Right ventricle myocardium superior (tissue), 1 donor: ENCODE measurements around the gene HYAL1. TPM values are rescaled to one million over a fixed set of nuclear protein-coding genes. Genes with fewer than 3 reads are reported as not detected.

ENCODE experiments used
- ATAC-seq: fragments of 200-7000 bp; cut with Tn5 transposase; one replicate; pipeline ENCODE4 v1.9.1; 2020; ENCODE audit warnings: mild to moderate bottlenecking; ENCODE audit not compliant: poor library complexity
- DNase-seq: peaks from one replicate; pipeline ENCODE4 v3.0.0-alpha.2; 2020
- intact Hi-C: fragments of 100-400 bp; cut with DNase I; formaldehyde crosslinking; loops from one replicate; pipeline ENCODE4 v1.11.2; 2022
- total RNA-seq: library from RNA; stranded (reverse); fragmentation: NEBNext Ultra II Directional; extraction: Animal tissue kit (Norgen Biotek cat#: 25700); gene quantifications from one replicate; pipeline ENCODE4 v1.2.1, GENCODE V29; 2021
- donor health status: DM: no; HTN: yes; CAD: no; lungs with severe emphysema.

The HYAL1 gene
- total RNA-seq, 1 donor from 2014 or later = 66.5 TPM

DNA sequence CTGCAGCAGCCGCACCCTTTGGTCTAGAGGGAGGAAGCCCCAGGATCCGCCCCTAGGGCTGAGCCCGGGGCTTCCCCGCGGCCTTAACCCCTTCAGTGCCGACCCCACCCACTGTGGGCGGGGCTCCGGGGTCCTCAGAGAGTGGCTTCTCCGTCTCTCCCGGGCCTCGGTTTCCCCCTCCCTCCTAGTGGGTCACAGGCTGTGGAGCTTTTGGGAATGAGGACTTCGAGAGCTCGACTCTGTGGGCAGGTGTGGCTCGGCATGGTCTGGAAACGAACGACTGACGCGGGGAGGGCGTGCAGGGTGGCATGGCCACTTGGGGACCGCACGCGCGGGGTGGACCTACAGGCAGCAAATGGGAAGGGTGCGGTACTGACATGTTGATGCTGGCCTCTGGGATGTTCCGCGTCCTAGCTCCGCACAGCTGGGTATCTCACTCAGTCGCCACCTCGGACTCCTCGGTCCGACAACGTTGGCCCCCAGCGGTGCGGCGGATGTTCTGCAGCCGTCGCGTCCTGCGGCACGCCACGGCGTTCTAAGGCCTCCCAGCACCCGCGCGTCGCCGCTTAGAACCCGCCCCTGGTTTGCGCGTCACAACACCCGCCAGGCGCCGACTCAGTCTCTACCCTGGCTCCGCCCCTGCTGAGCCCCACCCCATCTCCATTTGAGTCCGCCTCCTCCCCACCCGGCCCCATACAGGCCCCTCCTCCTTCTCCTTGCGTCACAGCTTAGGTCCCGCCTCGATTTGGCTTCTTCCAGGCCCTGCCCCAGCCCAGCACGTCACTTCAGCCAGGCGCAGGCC is 4.3 kb downstream of the HYAL1 start, which contains the start of the genes HYAL3 and NAA80:
TSS of gene HYAL3 (minus strand) at position 570 of the 802 bp plus-strand sequence. CDS start 3,803 bp downstream, outside the sequence.
TSS of gene NAA80 (minus strand) at position 570 of the 802 bp plus-strand sequence. CDS start 1,942 bp downstream, outside the sequence.
- intact Hi-C loops = no loop called here
- peak; percentile 100 for DNase-seq
- peak; percentile 89 for ATAC-seq

DNA sequence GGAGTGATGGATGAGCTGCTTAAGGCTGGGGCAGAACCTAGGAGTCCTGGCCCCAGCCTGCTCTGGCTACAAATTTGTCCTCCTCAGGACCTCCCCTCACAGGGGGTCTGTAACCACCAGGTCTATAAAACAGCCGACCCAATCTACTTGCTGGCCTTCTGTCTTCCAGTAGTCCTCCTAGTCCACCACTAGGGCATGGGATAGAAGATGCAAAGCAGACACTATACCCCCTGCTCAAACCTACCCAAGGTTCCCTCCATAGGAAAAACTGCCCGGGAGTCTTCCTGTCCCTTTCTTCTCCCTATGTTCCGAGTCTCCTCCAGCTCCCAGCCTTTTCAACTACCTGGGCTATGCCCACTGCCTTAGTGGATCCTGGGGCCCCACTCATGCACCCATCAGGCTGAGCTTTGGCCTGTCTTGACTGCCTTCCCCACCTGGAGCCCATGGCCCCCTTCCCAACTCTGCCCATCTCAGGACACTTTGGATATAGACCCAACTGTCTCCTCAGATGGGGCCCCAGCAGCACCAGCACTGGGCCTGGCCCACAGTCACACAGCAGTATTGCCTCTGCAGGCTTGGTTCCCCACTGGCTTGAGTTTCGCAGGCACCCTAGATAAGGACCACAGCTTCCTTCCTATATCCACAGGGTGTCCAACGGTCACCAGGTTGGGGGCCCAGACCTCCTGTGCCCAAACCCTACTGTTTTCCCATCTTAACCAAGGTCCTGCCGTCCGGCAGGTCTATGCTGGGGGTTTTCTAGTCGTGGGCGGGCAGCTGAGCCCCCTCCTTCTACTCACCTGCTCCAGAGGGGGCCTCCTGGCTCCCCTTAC is 5.3 kb downstream of the HYAL1 start:
- intact Hi-C loops = no loop called here
- ATAC-seq = no peak
- DNase-seq = no peak

DNA sequence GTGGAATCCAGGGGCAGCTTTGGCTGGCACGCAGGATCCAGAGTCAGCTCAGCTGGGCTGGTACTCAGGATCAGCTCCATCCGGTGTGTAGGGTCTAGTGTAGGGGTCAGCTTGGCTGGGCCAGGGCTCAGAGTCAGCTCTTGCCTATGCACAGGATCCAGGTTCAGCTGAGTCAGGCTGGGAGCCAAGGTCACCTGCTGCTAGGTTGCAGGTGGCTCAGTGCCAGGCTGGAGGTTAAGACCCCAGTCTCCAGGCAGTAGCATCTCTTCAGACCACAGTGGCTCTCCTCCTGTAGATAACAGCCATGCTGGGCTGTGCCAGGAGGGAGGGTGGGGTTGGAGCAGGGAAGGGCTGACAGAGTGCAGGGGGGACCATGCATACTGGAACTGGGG is 6.0 kb downstream of the HYAL1 start:
- intact Hi-C loops = no loop called here
- ATAC-seq (no peak), DNase-seq (no peak)

DNA sequence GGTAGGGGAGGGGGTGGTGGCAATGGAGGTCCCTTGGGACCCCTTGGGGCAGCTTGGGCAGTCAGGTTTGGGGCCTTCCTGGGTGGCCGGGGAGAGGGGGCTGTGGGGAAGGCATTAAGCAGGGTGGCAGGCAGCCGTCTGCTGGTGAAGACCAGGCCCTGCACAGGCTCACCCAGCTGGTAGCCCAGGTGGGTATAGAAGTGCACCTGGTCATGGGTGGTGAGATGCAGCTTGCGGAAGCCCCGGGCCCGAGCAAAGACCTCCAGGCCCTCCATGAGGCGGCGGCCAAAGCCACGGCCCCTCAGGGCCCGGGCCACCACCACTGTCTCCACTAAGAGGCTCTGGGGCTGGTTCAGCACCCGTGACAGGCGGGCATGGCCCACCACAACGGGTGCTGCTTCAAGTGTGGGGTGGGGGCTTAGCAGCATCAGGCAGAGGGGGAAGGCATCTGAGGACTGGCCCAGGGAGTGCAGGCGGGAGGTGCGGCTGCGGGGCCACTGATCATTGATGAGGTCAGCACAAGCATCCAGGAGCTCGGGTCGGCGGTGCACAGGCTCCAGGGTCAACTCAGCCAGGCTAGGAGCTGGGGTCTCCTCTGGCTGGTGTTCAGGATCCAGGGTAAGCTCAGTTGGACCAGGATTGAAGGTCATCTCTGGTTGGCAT is 6.5 kb downstream of the HYAL1 start:
- intact Hi-C loops = no loop called here
- ATAC-seq = no peak
- no peak for DNase-seq

DNA sequence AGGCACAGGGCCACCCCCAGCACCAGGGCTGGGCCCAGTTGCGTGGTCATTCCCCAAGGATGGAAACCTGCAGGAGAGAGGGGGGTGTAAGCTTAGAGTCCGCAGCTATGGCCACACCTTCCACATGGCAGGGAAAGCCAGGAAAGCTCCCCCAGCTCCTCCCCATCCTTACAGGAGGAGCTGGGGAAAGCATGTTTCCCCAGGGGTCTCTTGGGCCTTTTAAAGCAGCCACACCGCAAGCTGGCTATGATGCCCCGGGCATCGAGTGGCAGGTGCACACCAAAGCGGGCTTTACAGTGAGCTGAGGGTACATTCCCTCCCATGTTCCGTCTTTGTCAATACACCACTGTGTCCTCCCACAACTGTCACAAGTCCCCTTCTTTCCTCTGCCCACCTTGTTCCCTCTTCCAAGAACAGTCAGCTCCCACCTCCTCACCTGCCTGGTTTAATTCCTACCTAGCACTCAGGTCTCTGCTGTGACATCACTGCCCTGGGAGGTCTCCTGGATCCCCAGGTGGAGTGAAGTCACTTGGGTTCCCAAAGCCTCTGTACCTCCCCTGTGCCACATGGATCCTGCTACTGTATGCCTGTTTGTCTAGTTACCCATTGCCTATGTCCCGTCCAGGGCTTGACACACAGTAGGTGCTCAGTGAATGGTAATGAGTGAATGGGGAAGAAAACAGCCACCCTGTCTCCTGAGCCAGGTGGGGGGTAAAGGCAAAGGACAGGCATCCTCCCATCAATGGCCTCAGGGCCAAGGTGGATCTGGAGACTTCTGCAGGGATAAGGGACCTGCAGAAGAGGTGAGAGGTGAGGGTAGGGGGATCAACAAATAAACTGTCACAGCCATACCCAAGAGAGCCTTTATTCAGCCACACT is 7.6 kb downstream of the HYAL1 start:
- DNase-seq = no peak
- intact Hi-C loops = no loop called here
- ATAC-seq = no peak

DNA sequence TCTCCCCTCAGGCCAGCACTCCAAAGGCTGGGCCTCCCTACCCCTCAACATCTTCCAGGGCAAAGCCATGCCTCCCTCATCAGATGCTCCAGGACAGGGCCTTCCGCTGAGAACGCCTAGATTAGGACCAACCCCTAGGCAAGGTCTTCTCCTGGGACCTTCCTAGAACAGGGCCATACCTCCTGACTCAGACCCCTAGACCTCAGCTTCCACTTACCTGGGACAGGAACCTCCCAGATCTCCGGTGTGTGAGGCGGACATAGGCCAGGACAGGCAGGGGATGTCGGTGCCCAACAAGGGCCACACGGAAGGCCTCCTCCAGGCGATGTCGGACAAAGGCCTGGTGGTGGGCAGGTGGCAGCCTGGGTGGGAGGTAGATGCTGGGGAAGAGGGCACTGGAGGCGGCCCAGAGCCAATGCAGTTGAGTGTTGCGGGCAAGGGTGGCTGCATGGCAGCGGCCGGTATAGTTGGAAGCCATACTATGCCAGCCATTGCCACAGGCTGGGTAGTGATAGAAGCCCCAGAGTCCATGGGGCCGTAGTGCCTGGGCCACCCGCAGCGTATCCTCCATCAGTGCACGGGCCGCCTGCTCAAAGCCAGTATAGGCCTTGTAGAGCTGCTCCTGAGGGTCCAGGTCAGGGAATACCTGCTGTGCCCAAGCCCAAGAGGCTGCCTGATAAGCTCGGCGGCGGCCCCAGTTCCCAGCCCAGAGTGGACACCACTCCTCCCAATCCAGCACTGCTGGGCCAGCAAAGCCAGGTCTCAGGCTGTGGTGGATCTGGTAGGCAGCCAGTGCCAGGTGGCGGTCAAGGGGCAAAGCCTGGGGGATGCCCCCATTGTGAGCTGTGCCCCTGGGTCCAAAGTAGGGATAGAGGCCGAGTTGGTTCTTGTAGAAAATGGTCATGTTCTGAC is 8.6 kb downstream of the HYAL1 start:
- intact Hi-C loops = no loop called here
- no peak for DNase-seq
- no peak for ATAC-seq

DNA sequence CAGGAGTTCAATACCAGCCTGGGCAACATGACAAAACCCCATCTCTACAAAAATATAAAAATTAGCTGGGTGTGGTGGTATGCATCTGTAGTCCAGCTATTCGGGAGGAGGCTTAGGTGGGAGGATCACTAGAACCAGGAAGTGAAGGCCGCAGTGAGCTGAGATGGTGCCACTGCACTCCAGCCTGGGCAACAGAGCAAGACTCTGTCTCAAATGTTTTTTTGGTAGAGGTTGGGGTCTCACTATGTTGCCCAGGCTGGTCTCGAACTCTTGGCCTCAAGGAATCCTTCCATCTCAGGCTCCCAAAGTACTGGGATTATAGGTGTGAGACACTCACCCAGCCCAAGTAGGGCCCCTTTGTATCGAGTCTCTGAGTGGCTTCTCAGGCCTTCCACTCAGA is 9.3 kb downstream of the HYAL1 start:
- no peak for ATAC-seq
- intact Hi-C loops = no loop called here

DNA sequence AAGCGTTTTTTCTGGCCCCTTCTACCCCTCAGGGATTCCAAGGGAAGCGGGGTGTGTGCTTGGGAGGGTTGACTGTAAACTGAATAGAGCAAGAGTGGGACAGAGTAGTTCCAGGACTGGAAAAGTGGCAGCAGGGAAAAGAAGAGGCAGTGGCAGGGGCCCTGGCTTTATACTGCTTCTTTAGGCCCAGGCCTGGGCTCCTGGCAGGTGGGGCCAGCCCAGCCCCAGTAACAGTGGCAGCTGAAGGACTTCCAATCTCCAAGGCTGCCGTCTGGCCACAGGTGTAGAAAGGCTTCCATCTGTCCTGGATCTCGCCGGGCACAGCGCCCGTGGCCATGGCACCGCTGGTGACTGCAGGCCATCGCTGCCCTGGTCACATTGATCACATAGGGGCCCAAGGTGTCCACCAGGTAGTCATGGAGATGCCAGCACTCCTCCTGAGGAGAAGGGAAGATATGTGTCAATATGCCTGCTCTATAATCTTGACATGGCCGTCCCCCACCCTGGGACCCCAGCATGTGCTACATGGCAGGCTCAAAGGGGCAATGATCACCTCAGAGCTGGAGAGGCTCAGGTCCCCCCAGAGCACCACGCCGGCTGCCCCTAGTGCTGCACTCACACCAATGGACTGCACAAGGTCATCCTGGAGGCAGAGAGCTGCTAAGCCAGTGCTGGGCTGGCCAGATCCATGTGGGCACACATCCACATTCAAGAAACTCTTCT is 10.1 kb downstream of the HYAL1 start:
- intact Hi-C loops = no loop called here
- ATAC-seq = no peak
- peak; percentile 47 for DNase-seq

More for the DNA sequence above, 9.3 kb downstream of the HYAL1 start:
- no peak for DNase-seq

DNA sequence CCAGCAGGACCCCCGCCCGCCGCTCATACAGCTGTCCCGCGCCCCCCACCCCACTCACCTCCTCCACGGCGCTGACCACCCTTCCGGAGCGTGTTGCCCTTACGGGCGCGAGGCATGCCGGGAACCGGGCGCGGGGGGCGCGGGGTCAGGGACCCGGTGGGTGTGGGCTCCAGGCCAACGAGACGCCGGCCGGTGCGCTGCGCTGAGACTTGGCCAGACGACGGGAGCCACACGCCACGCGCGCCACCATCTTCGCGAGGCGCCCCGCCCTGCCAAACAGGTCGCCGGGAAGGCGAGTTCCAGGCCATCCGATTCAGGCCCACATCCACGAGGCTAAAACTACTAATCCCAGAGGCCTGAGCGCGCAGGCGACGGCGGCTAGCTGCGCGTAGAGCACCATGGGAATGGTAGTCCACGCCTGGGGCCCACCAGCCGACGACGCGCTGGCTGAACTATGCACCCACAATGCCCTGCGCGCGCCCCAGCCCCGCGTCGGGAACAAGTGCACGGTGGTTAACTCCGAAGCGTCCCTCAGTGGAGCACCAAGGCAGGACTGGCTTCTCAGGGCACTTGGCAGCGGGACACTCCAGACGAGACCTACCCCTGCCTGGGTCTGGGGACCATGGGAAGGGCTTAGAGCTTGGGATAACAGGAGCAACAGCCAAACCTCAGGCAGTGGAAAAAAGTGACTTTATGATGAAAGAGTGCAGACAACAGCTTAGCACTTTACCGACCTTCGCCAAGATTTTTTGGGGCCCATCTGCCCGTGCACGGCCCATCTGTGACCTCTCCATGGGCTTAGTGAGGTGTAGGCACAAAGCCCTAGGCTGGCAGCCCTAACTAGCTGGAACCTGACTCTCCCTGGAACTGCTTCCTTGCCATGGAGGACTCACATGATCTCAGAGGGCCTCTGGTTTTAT is 11.0 kb downstream of the HYAL1 start, which contains the start of gene IFRD2:
TSS of gene IFRD2 (minus strand) at position 271 of the 920 bp plus-strand sequence. CDS start at position 116, 155 bp downstream.
- intact Hi-C loops = no loop called here
- DNase-seq (peak; percentile 99), ATAC-seq (peak; percentile 94)

DNA sequence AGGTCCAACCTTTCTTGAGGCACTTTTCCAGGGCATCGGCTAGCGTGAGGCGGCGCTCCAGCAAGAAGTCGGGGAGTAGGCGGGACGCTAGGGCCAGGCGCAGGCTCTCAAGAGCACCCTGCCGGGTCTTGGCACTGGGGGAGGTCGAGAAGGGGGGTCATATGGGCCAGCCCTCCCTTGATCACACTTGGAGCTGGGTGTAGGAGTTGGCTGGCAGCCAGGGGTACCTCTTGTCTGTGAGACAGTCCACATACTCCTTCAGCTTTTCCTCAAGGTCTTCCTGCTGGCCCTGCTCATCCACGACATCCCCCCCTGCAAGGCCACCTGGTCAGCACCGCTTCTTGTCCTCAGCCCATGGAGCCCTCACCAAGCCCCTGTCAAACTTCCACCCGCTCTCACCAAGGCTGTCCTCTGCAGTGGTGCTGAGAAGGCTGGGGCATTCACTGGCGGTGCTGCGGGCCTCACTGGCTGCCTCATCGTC is 13.2 kb downstream of the HYAL1 start:
- DNase-seq = peak; percentile 51
- intact Hi-C loops = no loop called here
- no peak for ATAC-seq

DNA sequence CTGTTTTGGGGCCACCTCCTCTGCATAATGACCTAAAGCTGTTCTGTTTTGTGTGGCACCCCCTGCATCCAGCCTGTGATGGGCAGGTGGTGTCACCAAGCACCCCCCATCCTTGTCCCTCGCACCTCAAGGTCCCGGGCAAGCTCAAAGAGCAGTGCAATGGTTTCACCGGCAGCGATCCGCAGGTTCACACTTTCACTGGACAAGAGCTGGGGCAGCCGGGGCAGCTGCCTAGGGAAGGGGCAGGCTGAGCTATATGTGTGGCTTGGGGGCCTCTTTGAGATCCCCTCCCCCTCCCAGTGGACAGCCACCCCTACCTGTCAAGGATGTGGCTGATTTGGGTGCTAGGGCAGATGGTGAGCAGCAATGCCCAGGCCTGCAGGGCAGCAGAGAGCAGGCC is 14.2 kb downstream of the HYAL1 start:
- intact Hi-C loops = no loop called here
- DNase-seq = no peak
- no peak for ATAC-seq

DNA sequence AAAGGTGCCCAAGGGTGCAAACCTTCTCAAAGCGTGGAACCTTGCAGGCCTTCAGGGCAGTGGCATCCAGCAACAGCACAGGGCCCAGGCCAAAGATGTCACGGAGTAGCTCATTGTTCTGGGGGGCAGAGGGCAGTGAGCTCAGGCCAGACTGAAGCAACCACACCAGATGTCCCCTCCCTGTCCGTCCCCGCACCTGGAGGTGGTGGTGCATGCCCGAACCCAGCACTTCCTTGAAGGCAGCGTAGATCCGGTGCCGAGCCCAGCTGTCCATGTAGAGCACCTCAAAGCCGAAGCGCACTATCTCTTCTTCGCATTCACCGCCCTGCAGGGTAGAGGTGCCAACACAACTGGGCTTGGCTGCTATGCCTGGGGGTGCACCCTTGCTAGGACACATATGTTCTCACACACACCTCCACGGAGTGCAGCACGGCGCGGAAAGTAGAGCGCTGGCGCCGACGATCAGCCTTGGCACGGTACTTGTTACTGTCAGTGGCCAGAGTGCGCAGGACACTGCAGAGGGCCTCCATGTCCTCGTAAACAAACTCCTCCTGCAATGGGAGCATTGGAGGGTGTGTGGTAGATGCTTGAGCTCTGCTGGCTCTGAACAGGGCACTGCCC is 14.9 kb downstream of the HYAL1 start:
- ATAC-seq = no peak
- intact Hi-C loops = no loop called here

DNA sequence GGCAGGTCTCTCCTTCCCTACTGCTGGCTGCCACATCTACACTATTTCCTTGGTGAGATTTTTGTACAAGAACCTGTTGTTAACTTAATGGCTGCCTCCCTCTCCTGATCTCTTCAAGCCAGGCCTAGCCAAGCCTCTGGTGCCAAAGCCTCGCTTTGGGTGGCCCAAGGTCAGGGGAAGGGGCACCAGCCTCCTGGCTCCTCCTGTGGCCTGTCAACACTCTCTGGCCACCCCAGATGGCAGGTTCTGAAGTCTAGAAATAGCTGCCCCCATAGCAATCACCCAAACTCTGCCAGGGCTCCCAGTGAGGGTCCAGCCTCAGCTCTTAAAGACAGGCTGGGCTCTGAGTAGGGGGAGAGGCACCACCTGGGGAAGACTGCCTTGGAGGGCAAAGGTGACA is 16.1 kb downstream of the HYAL1 start:
- intact Hi-C loops = no loop called here
- ATAC-seq (peak; percentile 63), DNase-seq (peak; percentile 75)

More for the DNA sequence above, 14.9 kb downstream of the HYAL1 start:
- DNase-seq = no peak

DNA sequence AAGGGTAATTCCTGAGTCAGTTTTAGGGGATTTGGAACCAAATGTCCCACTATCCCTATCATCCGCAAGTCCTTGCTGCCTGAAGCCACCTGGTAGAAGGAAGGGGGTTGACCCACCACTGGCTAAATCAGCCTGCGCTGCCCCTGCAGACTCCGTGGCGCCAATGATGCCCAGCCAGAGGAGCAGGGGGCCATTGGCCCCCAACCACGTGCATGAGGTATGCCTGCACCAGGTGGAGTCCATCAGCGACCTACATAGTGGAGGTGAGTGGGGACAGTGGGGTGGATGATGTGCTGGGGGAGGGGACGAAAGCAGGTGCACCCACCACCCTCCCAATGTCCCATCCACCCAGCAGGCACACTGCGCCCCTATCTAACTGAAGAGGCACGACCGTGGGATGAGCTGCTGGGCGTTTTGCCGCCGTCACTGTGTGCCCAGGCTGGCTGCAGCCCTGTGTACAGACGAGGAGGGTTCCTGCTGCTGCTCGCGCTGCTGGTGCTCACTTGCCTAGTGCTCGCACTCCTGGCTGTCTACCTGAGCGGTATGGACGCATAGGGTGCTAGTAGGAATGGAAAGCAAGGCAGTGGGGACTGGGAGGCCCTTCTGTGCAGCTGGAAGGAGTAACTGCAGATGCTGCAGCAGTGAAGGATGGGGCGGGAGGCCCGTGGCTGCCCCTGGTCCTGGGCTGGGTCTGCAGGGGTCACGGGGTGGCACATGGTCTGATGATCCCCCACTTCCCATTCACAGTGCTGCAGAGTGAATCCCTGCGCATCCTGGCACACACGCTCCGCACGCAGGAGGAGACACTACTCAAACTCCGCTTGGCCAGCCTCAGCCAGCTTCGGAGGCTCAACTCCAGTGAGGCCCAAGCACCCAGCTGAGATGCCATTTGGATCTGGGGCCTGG is 16.8 kb downstream of the HYAL1 start:
- intact Hi-C loops = no loop called here
- ATAC-seq = peak; percentile 4

More for the DNA sequence above, 16.8 kb downstream of the HYAL1 start:
- DNase-seq = no peak
